K562 (cell line): ENCODE measurements around the gene PACSIN2. TPM values are rescaled to one million over a fixed set of nuclear protein-coding genes. Genes with fewer than 3 reads are reported as not detected.
A peak's percentile ranks its signal among the peaks of the same experiment; 100 is the strongest.

Source experiments
- ATAC-seq: fragments of 200-7000 bp; cut with Tn5 transposase; 3 replicates; pipeline ENCODE4 v1.9.1; 2020; ENCODE audit warnings: moderate library complexity
- BruUV-seq: library from RNA; stranded (reverse); fragments of 400-500 nt; replicated peaks from 2 replicates; lab custom pipeline; 2021; lab: Mats Ljungman, UMichigan
- CTCF ChIA-PET: fragments of 300-600 bp; formaldehyde crosslinking; extraction: SDS; loops from one replicate; lab custom pipeline; 2021; ENCODE audit warnings: low intra/inter-chr PET ratio; lab: Yijun Ruan, JAX
- POLR2A ChIA-PET: fragments of 300-600, 350-650 bp; sonication (Branson Sonifier 250); formaldehyde crosslinking; extraction: SDS; loops from one replicate; lab custom pipeline; 2021; ENCODE audit warnings: antibody characterized with exemption, inconsistent platforms; lab: Yijun Ruan, JAX
- DNase-seq, 4 experiments: peaks; one replicate each; pipeline versions ENCODE4 v3.0.0 to v3.0.0-alpha.2; 2011 to 2018; ENCODE audit warnings: low spot score in 3 of 4, mixed read lengths in 3 of 4; ENCODE audit errors: extremely low read depth in 1 of 4
- FAIRE-seq: peaks from 2 replicates; lab custom pipeline; 2011; peaks lifted over from hg19 to GRCh38; lab: Jason Lieb, UNC
- H2AFZ ChIP-seq: 2 replicates; pipeline ENCODE4 v1.6.0; 2011; ENCODE audit warnings: low read depth, low read length, control low read depth, inconsistent platforms
- H3K27ac ChIP-seq: fragments of 200-600 bp; 3 replicates; pipeline ENCODE4 v1.8.0; 2011; ENCODE audit warnings: low read depth, mild to moderate bottlenecking, control low read depth, inconsistent platforms, low read length, moderate library complexity, mixed read lengths; ENCODE audit errors: extremely low read depth
- H3K27me3 ChIP-seq, 2 experiments: fragments of 300-600 bp in 1 of 2; 2 replicates in 1 of 2; 3 replicates in 1 of 2; pipeline versions ENCODE4 v1.6.0 to v1.8.0; 2011; ENCODE audit warnings: inconsistent platforms in 2 of 2, low read length in 2 of 2, mild to moderate bottlenecking in 1 of 2, mixed read lengths in 1 of 2, moderate library complexity in 1 of 2; ENCODE audit not compliant: control insufficient read depth in 2 of 2, insufficient read depth in 2 of 2
- H3K36me3 ChIP-seq: fragments of 300-600 bp; 3 replicates; pipeline ENCODE4 v1.8.0; 2011; ENCODE audit warnings: mild to moderate bottlenecking, low read length, inconsistent platforms; ENCODE audit not compliant: control insufficient read depth, insufficient read depth
- H3K4me1 ChIP-seq, 2 experiments: fragments of 200-600 bp in 1 of 2; replicated peaks in 1 of 2; 2 replicates in 1 of 2; 3 replicates in 1 of 2; pipeline versions ENCODE4 v1.5.1 to v1.8.0; 2011; ENCODE audit warnings: inconsistent platforms in 2 of 2, low read length in 2 of 2, mild to moderate bottlenecking in 1 of 2, mixed read lengths in 1 of 2, moderate library complexity in 1 of 2; ENCODE audit not compliant: control insufficient read depth in 2 of 2, insufficient read depth in 2 of 2
- H3K4me2 ChIP-seq: 2 replicates; pipeline ENCODE4 v1.6.1; 2011; ENCODE audit warnings: low read length, control low read depth, inconsistent platforms, mixed read lengths; ENCODE audit not compliant: insufficient read depth
- H3K4me3 ChIP-seq: fragments of 200-600 bp; sonication (generic), shearing (Covaris generic); 2 replicates; pipeline ENCODE4 v1.5.1; 2016; ENCODE audit warnings: control low read depth, inconsistent platforms
- H3K79me2 ChIP-seq: fragments of 200-600 bp; 3 replicates; pipeline ENCODE4 v1.8.0; 2011; ENCODE audit warnings: low read length, inconsistent platforms; ENCODE audit not compliant: control insufficient read depth, insufficient read depth
- H3K9ac ChIP-seq, 2 experiments: 2 replicates each; pipeline versions ENCODE4 v1.6.0 to v1.6.1; 2011; ENCODE audit warnings: low read depth in 2 of 2, low read length in 2 of 2, control low read depth in 1 of 2, inconsistent platforms in 1 of 2, mild to moderate bottlenecking in 1 of 2, mixed read lengths in 1 of 2; ENCODE audit not compliant: insufficient read depth in 1 of 2
- H3K9me1 ChIP-seq: one replicate; pipeline ENCODE4 v1.6.0; 2011; ENCODE audit warnings: inconsistent platforms, mild to moderate bottlenecking, low read length, moderate library complexity; ENCODE audit not compliant: control insufficient read depth, insufficient read depth
- H3K9me3 ChIP-seq: replicated peaks from 2 replicates; pipeline ENCODE4 v1.5.1; 2011; ENCODE audit warnings: low read depth, low read length, inconsistent platforms; ENCODE audit not compliant: control insufficient read depth, insufficient read depth
- H4K20me1 ChIP-seq: replicated peaks from 2 replicates; pipeline ENCODE4 v1.6.1; 2011; ENCODE audit warnings: low read length, inconsistent platforms, mixed read lengths; ENCODE audit not compliant: control insufficient read depth, insufficient read depth
- ADNP ChIP-seq: fragments of 200-800 bp; sonication (Bioruptor generic); IDR thresholded peaks from 2 replicates; pipeline ENCODE4 v1.6.1; 2016; ENCODE audit warnings: missing genetic modification characterization, missing compliant biosample characterization
- BMI1 ChIP-seq: fragments of 150-350 bp; IDR thresholded peaks from 2 replicates; pipeline ENCODE4 v1.6.1; 2014; ENCODE audit warnings: low read length
- CHCHD3 ChIP-seq: fragments of 250-450 bp; sonication (Bioruptor Pico); IDR thresholded peaks from 2 replicates; pipeline ENCODE4 v2.1.2; 2022; ENCODE audit warnings: mild to moderate bottlenecking
- GTF2E2 ChIP-seq: fragments of 200-800 bp; sonication (Bioruptor generic); IDR thresholded peaks from 2 replicates; pipeline ENCODE4 v1.6.1; 2016; ENCODE audit warnings: missing genetic modification characterization, missing compliant biosample characterization
- HDAC8 ChIP-seq: fragments of 450-650 bp; IDR thresholded peaks from 2 replicates; pipeline ENCODE4 v1.6.1; 2016; ENCODE audit warnings: mild to moderate bottlenecking, missing genetic modification characterization, moderate library complexity, missing compliant biosample characterization
- JUN ChIP-seq, 2 experiments: sonication (generic) in 1 of 2; formaldehyde crosslinking in 1 of 2; IDR thresholded peaks; 2 replicates each; pipeline versions ENCODE4 v1.6.1 to v1.8.0; 2012 to 2022; ENCODE audit warnings: borderline replicate concordance in 2 of 2, mild to moderate bottlenecking in 2 of 2, improper control_type of control experiment in 1 of 2, low read depth in 1 of 2, low read length in 1 of 2, missing genetic modification reagents in 1 of 2
- PCBP2 ChIP-seq: fragments of 200-400 bp; formaldehyde crosslinking; IDR thresholded peaks from 2 replicates; pipeline ENCODE4 v1.6.1; 2018; ENCODE audit warnings: low read length, low read depth, mild to moderate bottlenecking, moderate library complexity; ENCODE audit not compliant: poor library complexity, severe bottlenecking
- PURB ChIP-seq: sonication (generic); formaldehyde crosslinking; IDR thresholded peaks from 2 replicates; pipeline ENCODE4 v1.9.0; 2021; ENCODE audit warnings: low read depth, mild to moderate bottlenecking, missing genetic modification reagents
- SRSF3 ChIP-seq: fragments of 200-400 bp; formaldehyde crosslinking; IDR thresholded peaks from 2 replicates; pipeline ENCODE4 v1.6.1; 2016; ENCODE audit warnings: mild to moderate bottlenecking, low read length, moderate library complexity; ENCODE audit not compliant: insufficient read depth
- ZNF121 ChIP-seq: sonication (generic); formaldehyde crosslinking; conservative IDR thresholded peaks from 2 replicates; pipeline ENCODE4 v1.8.0; 2022; ENCODE audit warnings: missing genetic modification reagents
- ZNF23 ChIP-seq: fragments of 250-450 bp; sonication (Bioruptor Pico); IDR thresholded peaks from 2 replicates; pipeline ENCODE4 v1.4.0; 2020; ENCODE audit warnings: mild to moderate bottlenecking
- ZNF239 ChIP-seq: fragments of 250-450 bp; sonication (Bioruptor Pico); IDR thresholded peaks from 2 replicates; pipeline ENCODE4 v1.4.0; 2020; ENCODE audit warnings: mild to moderate bottlenecking
- WGBS: fragments of 100-300 bp; shearing (Covaris generic); methylation state at CpG from one replicate; pipeline ENCODE4 v1.1.6; 2016; ENCODE audit warnings: low coverage, mixed read lengths; ENCODE audit not compliant: insufficient coverage; ENCODE audit errors: missing lambda C conversion rate; 5-methylcytosine and 5-hydroxymethylcytosine counted together
- in situ Hi-C: fragments of 300-500 bp; cut with MboI; formaldehyde crosslinking; loops from 4 replicates; pipeline ENCODE4 v1.15.0; 2018; ENCODE audit warnings: inconsistent platforms, mixed read lengths
- intact Hi-C: fragments of 100-400 bp; cut with micrococcal nuclease; formaldehyde crosslinking; loops from 2 replicates; pipeline ENCODE4 v1.14.2; 2022
- polyA plus RNA-seq, 8 experiments: library from polyadenylated mRNA; depleted of rRNA in 4 of 8; stranded (reverse) in 5 of 8; unstranded in 3 of 8; fragments of >200 nt; fragmentation: Nextera tagmentation in 2 of 8; fragmentation: Illumina TruSeq in 1 of 8; extraction: Ambion mirVana in 2 of 8; extraction: Trizol in 1 of 8; gene quantifications; 2 replicates each; pipeline versions ENCODE4 v1.2.1 to v1.2.3, GENCODE V29; 2011 to 2014; ENCODE audit warnings: inconsistent platforms in 1 of 8, missing spikeins in 1 of 8
- total RNA-seq, 7 experiments: library from RNA; depleted of rRNA in 6 of 7; stranded (reverse); fragments of >200 nt in 6 of 7; fragmentation: Illumina TruSeq in 2 of 7; extraction: Trizol in 2 of 7; gene quantifications; 2 replicates each; pipeline versions ENCODE4 v1.2.1 to v1.2.3, GENCODE V29; 2011 to 2021; ENCODE audit warnings: low replicate concordance in 1 of 7

The PACSIN2 gene
- total and polyA plus RNA-seq, 9 of the 15 experiments (the other 6 are each of a cell fraction or from before 2014, with no cell fraction given) = 0.45 to 45.1 (median 23.9) TPM

DNA sequence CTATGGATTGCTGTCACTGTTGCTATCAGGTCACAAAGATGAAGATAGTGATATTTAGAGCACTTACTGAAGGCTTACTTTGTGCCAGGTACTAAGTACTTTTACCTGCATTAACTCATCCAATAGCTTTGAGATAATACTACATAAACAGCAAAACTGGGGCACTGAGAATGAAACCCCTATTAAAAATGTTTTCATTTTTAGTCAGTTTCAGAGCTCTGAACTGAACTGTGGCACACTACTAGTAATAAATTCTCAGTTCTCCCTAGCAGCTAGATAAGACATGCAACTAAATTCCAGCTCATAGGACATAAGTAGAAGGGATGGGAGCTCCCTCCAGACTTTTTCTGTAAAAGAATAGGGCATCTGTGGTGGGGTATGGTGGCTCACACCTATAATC lies 181.8 kb downstream of the PACSIN2 start:
- no peak for TF ChIP-seq ZNF23 (CRISPR knock-in tag)
- no peak for TF ChIP-seq HDAC8
- no peak for TF ChIP-seq ZNF239 (CRISPR knock-in tag)
- no peak for TF ChIP-seq PCBP2
- TF ChIP-seq JUN (IDR thresholded peaks at IDR 0.05; ENCODE audit: borderline replicate concordance, low read depth, low read length) = no peak
- TF ChIP-seq JUN (CRISPR knock-in tag; IDR thresholded peaks at IDR 0.05; ENCODE audit: borderline replicate concordance) = no peak
- TF ChIP-seq CHCHD3 (CRISPR knock-in tag) = no peak
- TF ChIP-seq, all 486 proteins: peak for 0
- in situ Hi-C loops = no loop called here

DNA sequence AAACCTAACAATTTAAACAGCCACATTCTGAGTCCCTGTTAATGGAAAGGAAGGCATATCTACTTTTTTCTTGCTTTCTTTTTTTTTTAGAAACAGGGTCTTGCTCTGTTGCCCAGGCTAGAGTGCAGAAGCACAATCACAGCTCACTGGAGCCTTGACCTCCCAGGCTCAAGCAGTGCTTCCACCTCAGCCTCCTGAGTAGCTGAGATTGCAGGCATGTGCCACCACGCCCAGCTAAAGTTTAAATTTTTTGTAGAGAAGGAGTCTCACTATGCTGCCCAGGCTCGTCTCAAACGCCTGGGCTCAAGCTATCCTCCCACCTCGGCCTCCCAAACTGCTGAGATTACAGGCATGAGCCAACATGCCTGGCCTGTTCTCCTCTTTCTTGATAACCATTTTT lies 183.2 kb downstream of the PACSIN2 start:
- CTCF ChIA-PET = no interaction called here
- no peaks in the 10 kb centered on the region for H3K9me1 ChIP-seq
- ATAC-seq (no peak), FAIRE-seq (no peak), DNase-seq (no peak)
- H3K36me3 ChIP-seq = peaks cover 16% of the 10 kb centered on the region; the same call in 2 of the 3 replicates
- WGBS = 92% methylated on average over 3 of the region's 4 CpGs
- H2AFZ ChIP-seq = no peak overlapping the region
- BruUV-seq = no TSS peak
- POLR2A ChIA-PET = no interaction called here
- H3K4me2 ChIP-seq = no peak overlapping the region
- no peaks in the 10 kb centered on the region for H3K27me3 ChIP-seq
- in situ Hi-C loops (no loop called here), intact Hi-C loops (no loop called here)
- no peaks in the 10 kb centered on the region for H4K20me1 ChIP-seq
- no peak overlapping the region for H3K4me3 ChIP-seq
- H3K79me2 ChIP-seq = no peaks in the 10 kb centered on the region
- H3K4me1 ChIP-seq = no peaks in the 10 kb centered on the region
- H3K9me3 ChIP-seq = no peaks in the 10 kb centered on the region
- no peak for TF ChIP-seq GTF2E2 (tag)
- no peak for TF ChIP-seq SRSF3
- TF ChIP-seq PURB = no peak
- no peak for TF ChIP-seq BMI1
- TF ChIP-seq ZNF121 (CRISPR knock-in tag) = peak; percentile 41; the same call in 1 of the 2 replicates
- TF ChIP-seq ADNP (tag) = no peak
- no peak overlapping the region for H3K27ac ChIP-seq
- no peak overlapping the region for H3K9ac ChIP-seq

More for the DNA sequence above, 181.8 kb downstream of the PACSIN2 start:
- no peaks in the 10 kb centered on the region for H3K9me3 ChIP-seq
- H3K36me3 ChIP-seq = peaks cover 14% of the 10 kb centered on the region; the same call in 2 of the 3 replicates
- DNase-seq (no peak), FAIRE-seq (no peak), ATAC-seq (no peak)
- no peak overlapping the region for H3K27ac ChIP-seq
- no peaks in the 10 kb centered on the region for H3K4me1 ChIP-seq
- H3K4me2 ChIP-seq = no peak overlapping the region
- no peaks in the 10 kb centered on the region for H3K79me2 ChIP-seq
- no peak overlapping the region for H2AFZ ChIP-seq
- no peak overlapping the region for H3K4me3 ChIP-seq
- CTCF ChIA-PET = no interaction called here
- H4K20me1 ChIP-seq = no peaks in the 10 kb centered on the region
- no TSS peak for BruUV-seq
- no peaks in the 10 kb centered on the region for H3K9me1 ChIP-seq
- H3K27me3 ChIP-seq = no peaks in the 10 kb centered on the region
- intact Hi-C loops = no loop called here
- POLR2A ChIA-PET = interaction anchor here (0.9 kb wide), 1 partner anchor 489 kb away, joined by 3 read pairs; no protein-coding TSS in a partner anchor
- no peak overlapping the region for H3K9ac ChIP-seq
